ENCODE measurements around the gene HDAC4.

HDAC4 gene

DNA sequence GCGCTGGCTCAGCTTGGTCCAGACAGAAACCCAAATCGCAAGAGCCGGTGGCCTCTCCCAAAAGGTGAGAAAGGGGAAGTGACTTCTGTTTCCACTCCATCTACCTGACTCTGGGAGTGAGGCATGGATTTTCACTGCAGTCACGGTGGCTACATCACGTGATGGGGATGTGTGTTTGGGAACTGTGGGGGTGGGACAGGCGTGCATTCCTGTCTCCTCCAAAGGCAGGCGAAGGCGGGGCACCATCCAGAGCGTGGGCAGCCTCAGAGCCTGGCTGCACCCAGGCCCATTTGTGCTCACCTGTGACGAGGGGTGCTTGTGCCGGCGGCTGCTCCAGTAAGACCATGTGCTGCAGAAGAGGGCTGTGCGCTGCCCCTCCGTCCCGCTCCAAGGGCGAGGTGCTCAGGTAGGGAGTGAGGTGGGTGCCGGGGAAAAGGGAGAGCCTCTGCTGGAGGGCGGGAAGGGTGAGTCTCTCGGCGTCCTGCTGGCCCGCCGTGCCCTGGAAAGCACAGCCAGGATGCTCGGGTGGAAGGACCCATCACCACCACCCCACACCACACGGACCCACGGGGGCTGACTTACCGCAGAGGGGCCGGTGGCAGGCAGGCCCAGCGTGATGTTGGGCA, 266.8 kb downstream of the HDAC4 start:
- no peak for DNase-seq (ENCODE audit: low read depth in 2 of 2, low spot score in 1 of 2)

DNA sequence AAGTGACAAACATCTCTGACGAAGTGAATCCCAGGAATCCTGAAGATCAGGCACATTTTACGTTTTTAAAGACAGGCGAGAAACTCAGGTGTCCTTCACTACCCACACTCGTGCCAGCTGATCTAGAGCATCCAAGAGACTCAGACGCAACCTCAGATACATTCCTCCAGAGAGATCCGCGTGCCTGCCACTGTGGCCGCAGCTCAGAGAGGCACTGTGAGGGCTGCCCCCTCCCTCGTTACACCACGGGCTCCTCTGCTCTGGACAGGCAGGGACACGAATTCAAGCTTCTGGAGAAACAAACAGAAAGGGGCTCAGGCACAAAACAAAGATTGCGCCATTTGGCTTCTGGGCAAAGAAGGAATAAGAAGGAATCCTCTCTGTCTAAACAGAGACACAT, 268.0 kb downstream of the HDAC4 start:
- no peak for DNase-seq (ENCODE audit: low read depth in 2 of 2, low spot score in 1 of 2)

DNA sequence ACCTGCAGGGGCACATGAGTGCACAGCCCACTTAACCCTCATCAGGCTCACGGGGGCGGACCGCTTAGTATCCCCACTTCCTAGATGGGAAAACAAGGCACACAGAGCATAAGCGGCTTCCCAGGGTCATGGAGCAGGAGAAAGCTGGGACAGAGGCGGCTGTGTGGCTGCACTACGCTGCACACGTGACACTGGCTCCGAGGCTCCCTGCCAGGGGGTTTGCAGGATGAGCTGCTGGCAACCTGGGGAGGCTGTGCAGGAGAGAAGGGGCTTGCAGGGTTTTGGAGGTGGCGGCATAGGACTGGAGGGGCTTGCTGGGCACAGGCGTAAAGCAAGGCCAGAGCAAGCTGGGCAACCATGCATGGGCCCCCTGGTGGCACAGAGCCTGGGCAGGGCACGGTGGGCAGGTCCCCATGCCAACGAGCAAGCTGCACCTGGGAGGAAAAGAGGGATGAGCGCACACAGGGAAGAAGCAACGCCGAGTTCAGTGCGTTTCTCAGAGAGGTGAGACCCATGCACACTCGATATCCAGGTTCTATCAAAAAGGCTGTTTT, 268.6 kb downstream of the HDAC4 start:
- no peak for DNase-seq (ENCODE audit: low read depth in 2 of 2, low spot score in 1 of 2)

DNA sequence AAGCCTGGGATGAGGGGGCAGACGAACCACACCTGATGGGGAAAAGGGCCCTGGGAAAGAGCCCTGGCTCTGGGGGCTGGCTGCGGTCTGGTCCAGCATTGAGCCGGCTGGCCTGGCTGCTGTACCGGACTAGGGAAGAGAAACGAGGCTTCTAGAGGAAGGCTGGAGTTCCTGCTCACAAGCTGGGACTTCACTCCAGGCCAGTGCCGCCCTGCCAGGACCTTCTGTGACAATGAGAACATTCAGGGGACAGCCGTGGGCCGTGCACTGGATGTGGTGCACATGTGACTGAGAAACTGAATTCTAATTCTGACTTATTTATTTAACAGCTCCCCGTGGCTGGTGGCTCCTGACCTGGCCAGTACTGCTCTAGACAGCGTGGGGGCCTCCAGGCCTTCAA, 269.3 kb downstream of the HDAC4 start:
- DNase-seq (ENCODE audit: low read depth in 2 of 2, low spot score in 1 of 2) = no peak

GRCh38 chr2:239130786-239131325, 270.0 kb downstream of the HDAC4 start:
- no peak for DNase-seq (ENCODE audit: low read depth in 2 of 2, low spot score in 1 of 2)

- DNase-seq (ENCODE audit: low read depth in 2 of 2, low spot score in 1 of 2) = no peak
Measured at GRCh38 chr2:239130041-239130440, 270.8 kb downstream of the HDAC4 start.

DNA sequence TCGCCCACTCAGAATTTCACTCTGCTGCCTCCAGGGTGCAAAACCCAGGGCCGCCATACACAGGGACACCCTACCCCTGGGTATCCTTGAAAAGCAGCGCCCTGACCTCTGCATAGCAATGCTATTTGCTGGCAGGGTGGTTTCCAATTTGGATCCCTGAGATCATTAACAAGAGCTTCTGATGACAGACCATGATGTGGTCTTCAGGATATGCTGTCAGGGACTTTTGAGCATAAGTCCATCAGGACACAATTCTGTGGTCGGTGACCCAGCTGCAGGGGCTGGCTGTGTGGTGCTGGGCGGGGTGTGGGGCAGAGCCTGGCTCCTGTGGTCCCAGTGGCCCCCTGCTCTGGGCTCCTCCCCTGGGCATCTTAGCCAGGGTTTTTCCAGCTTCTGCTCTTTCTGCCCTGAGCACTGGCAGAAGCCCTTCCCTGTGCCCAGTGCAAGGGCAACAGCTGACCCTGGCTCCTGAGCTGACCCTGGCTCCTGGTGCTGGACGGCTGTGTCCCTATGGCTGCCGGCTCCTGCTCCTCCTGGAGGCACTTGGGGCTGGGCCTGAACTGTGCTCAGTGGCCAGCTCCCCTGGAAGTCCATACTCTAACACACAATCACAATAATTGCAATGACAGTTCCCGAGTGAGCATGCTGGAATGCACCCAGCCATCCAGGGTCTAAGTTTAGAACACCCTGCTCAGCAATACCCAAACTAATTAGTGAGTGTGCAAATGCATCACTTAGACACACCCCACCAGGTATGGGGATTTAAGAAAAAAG, 271.5 kb downstream of the HDAC4 start:
- no peak for DNase-seq (ENCODE audit: low read depth in 2 of 2, low spot score in 1 of 2)

- DNase-seq (ENCODE audit: low read depth in 2 of 2, low spot score in 1 of 2) = no peak
Measured at GRCh38 chr2:239128706-239129105, 272.1 kb downstream of the HDAC4 start.

GRCh38 chr2:239127513-239127912, 273.3 kb downstream of the HDAC4 start:
- no peak for DNase-seq (ENCODE audit: low read depth in 2 of 2, low spot score in 1 of 2)

- DNase-seq (ENCODE audit: low read depth in 2 of 2, low spot score in 1 of 2) = no peak
Measured at GRCh38 chr2:239125726-239126675, 274.8 kb downstream of the HDAC4 start.

DNA sequence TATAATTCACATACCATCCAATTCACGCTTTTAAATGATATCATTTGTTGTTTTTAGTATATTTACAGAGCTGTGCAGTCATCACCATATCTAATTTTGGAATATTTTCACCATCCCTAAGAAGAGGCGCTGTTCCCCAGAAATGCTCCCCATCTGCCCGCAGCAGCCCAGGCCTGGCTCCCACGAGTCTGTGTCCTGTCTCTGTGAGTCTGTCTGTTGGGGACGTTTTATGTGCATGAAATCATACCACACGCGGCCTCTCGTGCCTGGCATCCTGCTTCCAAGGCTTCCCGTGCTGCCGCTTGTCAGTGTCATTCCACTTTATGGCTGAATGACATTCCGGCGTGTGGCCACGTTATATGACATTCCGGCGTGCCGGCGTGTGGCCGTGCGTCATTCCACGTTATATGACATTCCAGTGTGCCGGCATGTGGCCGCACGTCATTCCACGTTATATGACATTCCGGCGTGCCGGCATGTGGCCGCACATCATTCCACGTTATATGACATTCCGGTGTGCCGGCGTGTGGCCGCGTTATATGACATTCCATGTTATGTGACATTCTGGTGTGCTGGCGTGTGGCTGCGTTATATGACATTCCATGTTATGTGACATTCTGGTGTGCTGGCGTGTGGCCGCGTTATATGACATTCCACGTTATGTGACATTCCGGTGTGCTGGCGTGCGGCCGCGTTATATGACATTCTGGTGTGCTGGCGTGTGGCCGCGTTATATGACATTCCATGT, 276.5 kb downstream of the HDAC4 start:
- no peak for DNase-seq (ENCODE audit: low read depth in 2 of 2, low spot score in 1 of 2)

DNA sequence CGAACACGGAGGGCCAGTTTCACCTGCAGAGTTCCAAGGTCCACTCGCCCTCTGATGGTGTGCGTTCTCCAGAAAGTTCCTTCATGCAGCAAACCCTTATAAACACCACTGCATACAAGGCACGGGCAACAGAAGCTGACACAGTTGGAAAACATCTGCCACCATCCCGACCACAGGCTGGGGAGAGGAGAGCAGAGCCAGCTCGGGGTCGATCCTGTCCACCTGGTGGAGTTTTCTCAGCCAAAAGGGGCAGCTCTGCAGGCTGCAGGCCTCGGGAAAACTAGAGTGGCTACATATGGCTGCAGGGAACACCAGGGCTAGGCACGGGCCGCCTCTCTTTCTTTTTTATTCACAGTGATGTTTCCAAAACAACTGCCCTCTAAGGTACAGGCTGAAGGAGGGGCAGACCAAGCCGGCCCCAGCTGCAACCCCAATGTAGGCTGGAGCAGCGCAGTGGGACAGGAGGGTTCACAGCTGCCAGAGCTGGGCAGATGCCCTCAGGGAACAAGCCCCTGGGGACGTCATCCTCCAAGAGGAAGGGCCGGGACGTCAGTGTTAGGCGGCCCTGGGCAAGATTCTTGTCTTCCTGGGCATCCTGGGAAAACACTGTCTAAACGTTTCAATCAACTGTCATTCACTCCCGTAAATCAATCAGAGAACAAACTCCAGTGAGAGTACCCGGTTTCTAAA, 278.3 kb downstream of the HDAC4 start:
- DNase-seq (ENCODE audit: low read depth in 2 of 2, low spot score in 1 of 2) = no peak

- DNase-seq (ENCODE audit: low read depth in 2 of 2, low spot score in 1 of 2) = no peak
Measured at GRCh38 chr2:239121600-239122012, 279.2 kb downstream of the HDAC4 start.

DNA sequence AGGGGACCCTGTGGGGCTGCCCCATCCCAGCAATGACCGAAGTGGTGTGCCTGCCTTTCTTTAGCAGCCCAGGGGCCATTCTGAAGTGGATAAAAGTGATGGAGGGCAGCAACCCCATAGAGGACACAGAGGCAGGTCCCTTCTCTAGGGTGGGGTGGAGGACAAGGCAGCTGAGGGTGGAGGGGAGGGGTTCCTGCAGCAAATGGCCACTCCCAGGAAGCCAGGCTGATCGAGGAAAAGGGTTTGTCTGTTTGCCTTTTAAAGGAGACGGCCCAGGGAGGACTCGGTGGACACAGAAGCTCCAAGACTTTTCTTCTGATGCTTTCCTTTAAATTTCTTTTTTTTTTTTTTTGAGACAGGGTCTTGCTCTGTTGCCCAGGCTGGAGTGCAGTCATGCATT, 280.2 kb downstream of the HDAC4 start:
- DNase-seq (ENCODE audit: low read depth in 2 of 2, low spot score in 1 of 2) = no peak

DNA sequence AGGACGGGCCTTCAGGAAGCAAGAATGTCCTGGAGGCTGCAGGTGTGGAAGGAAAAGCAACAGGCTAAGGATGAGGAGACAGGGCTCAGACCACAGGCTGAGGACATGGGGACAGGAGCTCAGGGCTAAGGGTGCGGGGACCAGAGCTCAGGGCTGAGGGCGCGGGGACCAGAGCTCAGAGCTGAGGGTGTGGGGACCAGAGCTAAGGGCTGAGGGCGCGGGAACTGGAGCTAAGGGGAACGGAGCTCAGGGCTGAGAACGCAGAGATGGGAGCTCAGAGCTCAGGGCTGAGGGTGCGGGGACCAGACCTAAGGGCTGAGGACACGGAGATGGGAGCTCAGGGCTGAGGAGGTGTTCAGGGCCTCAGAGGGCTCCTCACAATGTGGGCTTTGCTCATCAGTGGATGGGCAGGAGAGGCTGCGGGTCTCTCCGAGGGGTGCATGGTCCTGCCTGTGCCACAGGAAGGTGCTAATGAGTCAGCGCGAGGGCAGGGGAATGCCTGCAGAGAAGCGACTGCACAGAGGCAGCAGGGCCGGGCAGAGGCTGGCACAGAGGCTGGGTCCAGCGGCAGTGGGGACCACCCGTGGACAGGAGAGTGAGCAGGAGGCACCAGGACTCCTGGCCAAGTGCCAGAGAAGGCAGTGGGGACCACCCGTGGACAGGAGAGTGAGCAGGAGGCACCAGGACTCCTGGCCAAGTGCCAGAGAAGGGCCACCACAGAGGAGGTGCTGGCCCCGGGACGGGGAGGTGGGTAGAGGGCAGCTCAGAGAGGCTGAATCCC, 281.3 kb downstream of the HDAC4 start:
- no peak for DNase-seq (ENCODE audit: low read depth in 2 of 2, low spot score in 1 of 2)

- no peak for DNase-seq (ENCODE audit: low read depth in 2 of 2, low spot score in 1 of 2)
Measured at GRCh38 chr2:239118675-239119211, 282.1 kb downstream of the HDAC4 start.

DNA sequence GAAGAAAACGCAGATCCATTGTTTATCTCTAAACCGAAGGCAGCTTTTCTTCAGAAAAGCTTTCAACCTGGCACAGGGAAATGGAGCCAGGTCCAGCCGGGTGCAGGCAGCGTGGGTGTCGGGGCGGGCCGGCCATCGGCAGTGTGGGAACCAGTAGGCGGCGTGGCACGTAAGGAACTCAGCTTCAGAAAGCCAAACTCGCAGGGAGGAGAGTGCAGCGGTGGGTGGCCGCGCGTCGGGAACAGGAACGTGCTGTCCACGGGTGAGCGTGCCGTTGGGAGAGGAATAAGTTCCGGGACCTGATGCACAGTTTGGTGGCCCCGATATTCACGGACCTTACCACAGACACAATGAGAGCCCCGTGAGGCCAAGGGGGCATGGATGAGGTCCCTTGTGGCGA, 282.6 kb downstream of the HDAC4 start:
- no peak for DNase-seq (ENCODE audit: low read depth in 2 of 2, low spot score in 1 of 2)

DNA sequence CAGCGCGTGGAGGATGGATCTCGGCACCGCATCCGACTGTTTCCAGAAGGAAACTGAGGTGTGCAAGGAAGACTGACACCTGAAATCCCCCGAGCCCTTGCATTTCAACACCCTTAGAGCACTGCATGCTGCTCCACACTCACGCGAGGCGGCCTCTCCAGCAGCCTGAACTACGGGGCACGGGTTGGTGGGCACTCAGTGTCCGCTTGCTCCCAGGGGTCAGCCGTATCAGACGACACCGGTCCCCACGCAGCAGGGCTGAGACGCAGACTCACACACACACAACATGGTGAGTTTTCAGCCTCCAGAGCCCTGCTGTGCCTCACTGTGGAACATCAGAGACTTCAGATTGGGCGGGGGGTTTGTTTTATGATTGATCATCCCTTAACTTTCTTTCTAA, 283.0 kb downstream of the HDAC4 start:
- DNase-seq (ENCODE audit: low read depth in 2 of 2, low spot score in 1 of 2) = no peak
